ENCODE measurements around the gene SPEM3. TPM values are rescaled to one million over a fixed set of nuclear protein-coding genes. Genes with fewer than 3 reads are reported as not detected.

SPEM3 gene
- not detected for polyA plus RNA-seq (ENCODE audit: insufficient read depth in 1 of 5, insufficient read length in 5 of 5, low replicate concordance in 1 of 5)
- long read RNA-seq, donor 1 = 0 reads
- long read RNA-seq, donor 2 = 0 reads
- long read RNA-seq, donor 3 = 0 reads
- long read RNA-seq, donor 4 = 0 reads
- long read RNA-seq, donor 5 = 0 reads
- long read RNA-seq, donor 6 = 0 reads
- long read RNA-seq, donor 7 = 0 reads
- long read RNA-seq, donor 8 = 0 reads

DNA sequence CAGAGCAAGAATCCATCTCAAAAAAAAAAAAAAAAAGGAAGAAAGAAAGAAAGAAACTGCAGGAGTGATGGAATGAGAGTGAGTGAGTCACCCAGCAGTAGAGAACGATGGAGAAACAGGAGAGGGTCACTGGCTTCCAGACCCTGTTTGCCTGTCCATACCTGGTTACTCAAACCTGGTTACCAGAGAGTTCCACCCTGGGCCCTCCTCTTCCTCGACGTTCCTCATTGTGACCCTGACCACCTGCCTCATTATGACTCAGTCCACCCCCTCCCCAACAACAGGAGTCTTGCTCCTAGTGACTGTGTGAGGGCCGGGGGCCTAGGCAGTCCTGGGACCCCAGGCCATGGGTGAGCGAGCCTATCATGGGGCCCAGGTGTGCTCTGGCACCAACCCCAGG, at the start of gene SPEM3:
Gene SPEM3, plus strand, starts transcription at position 301 of the 400 bp plus-strand sequence. Its CDS starts 46 bp downstream, at position 347.
- DNase-seq = no peak

DNA sequence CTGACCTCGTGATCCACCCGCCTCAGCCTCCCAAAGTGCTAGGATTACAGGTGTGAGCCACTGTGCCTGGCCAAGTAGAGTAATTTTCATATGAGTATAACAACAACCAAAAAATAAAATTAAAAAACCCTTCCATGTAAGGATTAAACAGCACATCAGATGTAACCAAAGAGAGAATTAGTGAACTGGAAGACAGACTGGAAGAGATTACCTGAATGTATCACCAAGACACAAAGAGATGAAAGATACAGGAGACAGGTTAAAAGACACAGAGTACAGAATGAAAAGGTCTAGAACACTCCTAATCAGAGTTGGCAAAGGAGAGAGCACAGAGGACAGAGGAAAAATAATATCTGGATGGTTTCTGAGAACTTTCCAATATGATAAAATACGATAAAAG, 49.5 kb upstream of the SPEM3 start:
- no peak for DNase-seq

DNA sequence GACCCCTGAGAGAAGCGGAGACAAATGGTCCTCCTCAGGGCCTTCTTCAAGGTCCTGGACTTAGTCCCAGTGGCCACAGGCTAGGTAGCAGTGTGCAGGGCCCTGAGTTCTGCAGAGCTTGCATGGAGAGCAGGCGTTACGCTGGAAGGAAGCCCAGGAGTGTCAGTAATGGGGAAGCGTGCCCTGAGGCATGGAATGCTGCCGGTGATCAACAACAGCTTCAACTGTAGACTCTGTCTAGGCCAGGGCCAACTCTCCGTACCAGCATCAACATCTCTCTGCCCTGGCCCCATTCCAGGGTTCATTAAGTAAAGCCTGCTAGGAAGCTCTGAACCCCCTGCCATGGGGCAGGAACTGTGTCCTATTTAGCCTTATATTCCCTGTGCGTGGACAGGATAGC, 48.3 kb upstream of the SPEM3 start:
- DNase-seq = peak; percentile 55 to 65

DNA sequence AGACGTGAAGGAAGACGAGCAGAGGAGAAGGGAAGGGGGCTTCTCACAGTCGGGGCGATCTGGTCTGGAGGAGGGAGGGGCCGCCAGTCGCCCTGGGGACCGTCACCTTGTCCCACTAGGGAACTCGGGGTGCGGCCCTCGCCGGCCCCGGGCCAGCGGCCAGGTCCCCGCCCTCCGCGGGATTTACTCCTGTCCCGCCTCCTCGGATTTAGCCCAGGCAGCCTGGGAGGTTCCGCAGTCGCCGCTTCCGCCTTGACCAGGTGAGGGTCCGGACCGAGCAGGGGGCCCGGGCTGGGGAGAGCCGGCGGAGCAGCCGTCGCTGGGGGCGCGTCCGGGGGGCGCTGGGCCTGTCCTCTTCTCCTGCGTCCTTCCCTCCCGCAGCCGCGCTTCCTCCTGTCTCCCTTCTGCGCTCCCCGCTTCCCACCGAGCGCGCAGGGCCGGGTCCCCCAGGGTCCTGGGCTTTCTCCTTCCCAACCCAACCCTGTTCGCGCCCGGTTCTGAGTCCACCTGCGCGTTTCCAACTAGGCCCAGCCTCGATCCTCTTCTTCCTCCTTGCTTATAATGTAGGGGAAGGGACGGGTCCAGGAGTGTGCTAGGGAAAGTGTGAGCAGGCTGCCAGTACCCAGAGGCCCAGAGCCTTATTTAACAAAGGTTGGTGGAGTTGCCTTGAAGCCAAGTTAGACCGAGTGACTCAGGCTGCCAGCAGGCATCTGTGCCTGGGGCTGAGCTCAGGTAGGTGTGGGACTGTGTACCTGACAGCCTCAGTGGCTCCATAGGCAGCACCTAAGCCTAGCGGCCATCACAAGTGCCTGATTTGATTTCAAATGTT, 47.6 kb upstream of the SPEM3 start, which contains the start of gene TNK1:
Gene TNK1, plus strand, starts transcription at position 235 of the 829 bp plus-strand sequence. CDS start 1,838 bp downstream, outside the sequence.
- no peak for DNase-seq

DNA sequence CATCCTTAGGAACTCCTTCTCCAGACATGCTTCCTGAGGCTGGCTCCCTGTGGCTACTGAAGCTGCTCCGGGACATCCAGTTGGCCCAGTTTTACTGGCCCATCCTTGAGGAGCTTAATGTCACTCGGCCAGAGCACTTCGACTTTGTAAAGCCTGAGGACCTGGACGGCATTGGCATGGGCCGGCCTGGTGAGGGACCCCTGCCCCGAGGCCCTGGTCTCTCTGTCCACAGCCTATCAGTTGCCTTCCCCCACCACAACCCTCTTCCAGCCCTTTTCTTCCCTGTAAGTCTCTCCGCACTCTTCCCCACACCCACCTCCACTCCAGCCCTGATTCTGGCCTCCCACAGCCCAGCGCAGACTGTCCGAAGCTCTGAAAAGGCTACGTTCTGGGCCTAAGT, 45.8 kb upstream of the SPEM3 start:
- DNase-seq = no peak

DNA sequence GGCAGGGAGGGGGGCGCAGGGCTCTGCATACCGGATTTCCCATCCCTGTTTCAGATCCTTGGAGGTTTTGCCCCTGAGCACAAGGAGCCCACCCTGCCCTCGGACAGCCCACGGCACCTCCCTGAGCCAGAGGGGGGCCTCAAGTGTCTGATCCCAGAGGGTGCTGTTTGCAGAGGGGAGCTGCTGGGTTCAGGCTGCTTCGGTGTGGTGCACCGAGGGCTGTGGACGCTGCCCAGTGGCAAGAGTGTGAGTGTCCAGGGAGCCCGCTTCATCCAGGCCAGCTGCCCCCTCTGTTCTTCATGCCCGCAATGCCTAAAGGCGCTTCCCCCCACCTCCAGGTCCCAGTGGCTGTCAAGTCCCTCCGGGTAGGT, 45.3 kb upstream of the SPEM3 start:
- no peak for DNase-seq

DNA sequence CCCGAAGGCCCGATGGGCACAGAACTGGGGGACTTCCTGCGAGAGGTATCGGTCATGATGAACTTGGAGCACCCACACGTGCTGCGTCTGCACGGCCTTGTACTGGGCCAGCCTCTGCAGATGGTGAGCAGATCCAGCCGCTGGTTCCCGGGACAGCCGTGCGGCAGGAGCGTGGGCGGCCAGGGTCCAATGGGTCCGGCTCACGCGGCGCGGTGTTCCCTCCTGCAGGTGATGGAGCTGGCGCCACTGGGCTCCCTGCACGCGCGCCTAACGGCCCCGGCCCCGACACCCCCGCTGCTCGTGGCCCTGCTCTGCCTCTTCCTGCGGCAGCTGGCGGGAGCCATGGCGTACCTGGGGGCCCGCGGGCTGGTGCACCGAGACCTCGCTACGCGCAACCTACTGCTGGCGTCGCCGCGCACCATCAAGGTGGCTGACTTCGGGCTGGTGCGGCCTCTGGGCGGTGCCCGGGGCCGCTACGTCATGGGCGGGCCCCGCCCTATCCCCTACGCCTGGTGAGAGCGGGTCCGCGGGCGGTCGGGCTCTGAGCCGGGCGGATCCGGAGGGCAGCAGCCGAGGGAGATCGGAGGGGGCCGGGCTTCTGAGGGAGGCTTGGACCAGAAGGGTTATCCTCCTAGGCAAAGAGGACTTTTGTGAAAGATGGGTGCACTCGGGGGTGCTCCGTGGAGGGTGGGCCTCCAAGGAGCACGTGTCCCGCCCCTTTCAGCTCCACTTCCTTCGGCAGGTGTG, 44.7 kb upstream of the SPEM3 start:
- DNase-seq = peak in 1 of 2 donors; percentile 59

DNA sequence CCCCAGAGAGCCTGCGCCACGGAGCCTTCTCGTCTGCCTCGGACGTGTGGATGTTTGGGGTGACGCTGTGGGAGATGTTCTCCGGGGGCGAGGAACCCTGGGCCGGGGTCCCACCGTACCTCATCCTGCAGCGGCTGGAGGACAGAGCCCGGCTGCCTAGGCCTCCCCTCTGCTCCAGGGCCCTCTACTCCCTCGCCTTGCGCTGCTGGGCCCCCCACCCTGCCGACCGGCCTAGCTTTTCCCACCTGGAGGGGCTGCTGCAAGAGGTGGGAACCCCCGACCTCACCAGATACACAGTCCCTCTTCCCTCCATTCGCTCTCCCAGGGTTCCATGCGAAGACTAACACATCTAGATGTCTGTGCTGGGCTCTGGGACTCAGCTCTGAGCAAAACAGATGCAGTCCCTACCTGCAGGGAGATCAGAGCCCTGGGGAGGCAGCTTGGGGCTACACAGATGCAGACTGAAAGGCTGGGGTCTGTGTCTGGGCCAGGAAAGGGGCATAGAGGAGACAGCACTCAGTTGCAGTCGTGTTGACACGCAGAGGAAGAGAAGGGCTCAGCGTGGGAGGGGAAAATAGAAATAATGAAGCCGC, 44.1 kb upstream of the SPEM3 start:
- no peak for DNase-seq

DNA sequence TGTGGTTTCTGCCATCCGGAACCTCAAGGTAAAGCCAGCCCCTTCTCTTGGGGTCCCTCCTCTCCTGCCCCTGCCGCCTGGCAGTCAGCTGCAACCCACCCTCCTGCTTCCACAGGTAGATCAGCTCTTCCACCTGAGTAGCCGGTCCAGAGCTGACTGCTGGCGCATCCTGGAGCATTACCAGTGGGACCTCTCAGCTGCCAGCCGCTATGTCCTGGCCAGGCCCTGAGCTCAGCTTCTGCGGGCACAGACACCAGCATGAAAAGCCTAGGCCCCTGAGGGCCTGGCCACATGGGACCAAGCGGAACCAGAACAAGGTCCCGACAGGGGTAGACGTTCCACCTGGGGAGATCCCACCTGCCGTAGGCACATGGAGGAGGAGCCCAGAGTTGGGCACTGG, 39.8 kb upstream of the SPEM3 start:
- DNase-seq = no peak

DNA sequence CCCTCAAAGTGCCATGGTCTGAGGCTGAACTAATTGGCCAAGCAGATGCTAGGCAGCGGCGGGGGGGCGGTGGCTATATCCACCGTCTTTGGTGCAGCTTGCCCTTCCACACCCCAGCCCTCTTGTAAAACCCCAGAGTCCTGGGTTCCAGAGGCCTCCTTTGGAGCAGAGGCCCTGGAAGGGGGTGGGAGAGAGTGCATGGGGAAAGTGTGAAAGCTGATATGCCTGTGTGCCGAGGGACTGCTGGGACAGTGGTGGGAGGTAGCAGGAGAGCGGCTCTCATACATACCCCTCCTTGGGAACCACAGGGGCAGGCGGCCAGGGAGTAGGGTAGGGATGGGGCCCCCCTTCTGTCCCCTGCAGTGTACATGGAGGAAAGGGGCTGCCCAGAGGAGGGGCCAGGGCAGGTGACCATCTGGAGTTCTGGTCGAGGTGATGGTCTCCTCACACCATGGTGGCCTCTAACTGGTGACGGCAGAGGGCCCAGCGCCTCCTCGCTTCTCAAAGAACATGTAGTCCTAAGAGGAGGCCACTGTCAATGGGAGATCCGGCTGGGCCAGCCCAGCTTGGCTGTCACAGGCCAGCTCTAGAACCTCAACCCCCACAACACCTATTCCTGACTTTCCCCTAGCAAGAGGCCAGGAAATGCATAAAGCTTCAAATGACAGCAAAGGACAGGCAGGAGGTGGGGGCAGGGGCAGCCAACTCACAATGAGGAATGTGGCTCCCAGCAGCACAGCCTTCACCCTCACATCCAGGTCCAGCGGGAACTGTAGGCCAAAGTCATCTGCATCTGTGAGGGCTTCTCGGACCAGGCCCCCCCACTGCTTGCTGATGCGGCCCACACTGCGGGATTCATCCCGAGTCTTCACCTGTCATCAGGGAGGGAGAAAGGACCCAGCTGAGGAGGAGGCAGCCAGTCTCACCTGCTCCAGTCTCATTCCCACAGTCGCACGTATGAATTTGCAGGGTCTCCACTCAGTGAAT, 38.4 kb upstream of the SPEM3 start:
- no peak for DNase-seq

DNA sequence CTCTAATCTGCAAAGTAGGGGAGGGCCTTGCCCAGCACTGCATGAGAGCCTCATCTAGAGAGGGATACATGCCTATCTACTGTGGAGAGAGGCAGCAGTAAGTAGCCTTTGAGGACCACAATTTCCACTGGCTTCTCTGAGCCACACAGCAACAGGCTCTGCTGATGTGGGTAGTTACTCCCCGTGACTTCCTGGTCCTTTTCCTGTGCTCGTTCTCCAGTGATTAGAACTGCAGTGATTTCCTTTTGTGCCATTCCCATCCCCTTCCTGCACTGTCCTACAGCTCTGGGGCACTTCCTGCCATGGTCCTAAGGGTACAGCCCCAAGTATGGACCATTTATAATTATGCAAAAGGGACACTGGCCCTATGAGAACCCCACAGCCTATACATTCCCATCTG, 37.4 kb upstream of the SPEM3 start:
- DNase-seq = no peak

DNA sequence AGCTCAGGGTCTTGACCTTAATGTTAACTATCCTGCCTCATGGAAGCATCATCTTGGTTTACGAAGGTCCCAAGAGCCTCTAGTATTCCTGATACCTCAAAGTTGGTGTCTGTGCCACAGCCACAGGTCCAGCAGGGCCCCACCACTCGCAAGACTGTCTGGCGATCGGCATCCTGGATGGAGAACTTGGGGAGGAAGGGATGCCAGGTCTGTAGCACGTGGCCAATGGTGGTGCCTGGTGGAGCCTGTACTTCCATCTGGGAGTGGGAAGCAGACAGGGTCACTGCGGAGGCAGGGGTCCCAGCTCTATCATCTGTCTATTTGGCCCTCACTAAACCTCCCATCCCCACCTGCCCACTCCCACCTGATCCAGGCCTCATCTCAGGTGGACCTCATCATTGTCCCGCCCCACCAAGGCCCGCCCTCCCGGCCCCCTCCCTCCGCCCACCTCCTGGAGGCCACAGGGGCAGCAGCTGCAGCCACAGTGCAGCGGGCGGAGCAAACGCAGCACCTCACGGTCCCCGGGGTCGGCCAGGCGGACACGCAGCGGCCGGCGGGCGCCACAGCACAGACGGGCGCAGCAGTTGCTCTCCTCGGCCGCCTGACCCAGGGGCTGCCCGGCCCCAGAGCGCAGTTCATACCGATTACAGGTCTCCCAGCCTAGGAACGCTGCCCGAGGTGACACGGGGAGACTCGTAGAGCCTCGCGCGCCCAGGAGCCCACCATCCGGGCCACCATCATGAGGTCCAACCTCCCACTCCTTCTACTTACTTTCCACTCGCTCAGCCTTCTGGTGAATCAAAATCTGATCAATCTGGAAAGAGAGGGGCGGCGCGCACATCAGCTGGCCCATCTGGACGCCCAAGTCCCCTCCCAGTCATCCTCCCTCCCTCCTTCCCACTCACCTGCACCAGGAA, 35.7 kb upstream of the SPEM3 start:
- no peak for DNase-seq

DNA sequence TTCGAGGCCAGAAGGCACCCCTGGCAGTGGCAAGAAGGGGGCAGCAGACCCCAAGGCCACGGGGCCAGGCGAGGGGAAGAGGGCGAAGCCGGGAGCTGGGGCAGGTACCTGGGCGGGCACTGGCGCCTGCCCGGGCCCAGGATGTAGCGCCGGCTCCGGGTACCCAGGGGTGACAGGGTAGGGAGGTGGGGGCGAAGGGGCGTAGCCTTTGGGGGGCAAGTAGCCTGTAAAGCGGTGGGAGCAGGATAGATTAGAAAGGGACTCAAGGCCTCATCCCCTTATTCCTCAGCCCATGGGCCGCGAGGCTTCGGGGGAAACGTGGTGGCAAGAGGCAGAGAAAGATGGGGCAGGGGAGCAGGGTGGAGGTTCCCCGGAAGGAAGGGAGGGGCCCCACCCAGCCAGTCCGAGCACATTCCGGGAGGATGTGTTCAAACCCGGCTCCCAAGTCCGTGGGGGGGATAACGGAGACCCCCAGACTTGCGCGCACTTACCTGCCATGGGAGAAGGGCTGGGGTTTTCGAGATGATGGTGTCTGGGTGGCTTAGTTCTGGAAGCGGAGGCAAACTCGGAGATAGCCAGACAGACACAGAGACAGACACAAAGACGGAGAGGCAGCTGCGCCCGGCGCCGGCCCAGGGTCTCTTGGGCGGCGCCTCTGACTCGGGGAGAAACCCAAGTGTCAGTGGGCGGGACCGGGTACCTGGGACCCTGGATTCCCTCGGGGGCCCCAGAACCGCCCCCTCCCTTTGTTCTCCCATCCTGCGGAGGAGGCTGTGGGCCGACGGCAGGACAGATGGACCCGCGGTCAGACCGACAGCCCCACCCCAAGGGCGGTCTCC, 34.8 kb upstream of the SPEM3 start:
- no peak for DNase-seq

DNA sequence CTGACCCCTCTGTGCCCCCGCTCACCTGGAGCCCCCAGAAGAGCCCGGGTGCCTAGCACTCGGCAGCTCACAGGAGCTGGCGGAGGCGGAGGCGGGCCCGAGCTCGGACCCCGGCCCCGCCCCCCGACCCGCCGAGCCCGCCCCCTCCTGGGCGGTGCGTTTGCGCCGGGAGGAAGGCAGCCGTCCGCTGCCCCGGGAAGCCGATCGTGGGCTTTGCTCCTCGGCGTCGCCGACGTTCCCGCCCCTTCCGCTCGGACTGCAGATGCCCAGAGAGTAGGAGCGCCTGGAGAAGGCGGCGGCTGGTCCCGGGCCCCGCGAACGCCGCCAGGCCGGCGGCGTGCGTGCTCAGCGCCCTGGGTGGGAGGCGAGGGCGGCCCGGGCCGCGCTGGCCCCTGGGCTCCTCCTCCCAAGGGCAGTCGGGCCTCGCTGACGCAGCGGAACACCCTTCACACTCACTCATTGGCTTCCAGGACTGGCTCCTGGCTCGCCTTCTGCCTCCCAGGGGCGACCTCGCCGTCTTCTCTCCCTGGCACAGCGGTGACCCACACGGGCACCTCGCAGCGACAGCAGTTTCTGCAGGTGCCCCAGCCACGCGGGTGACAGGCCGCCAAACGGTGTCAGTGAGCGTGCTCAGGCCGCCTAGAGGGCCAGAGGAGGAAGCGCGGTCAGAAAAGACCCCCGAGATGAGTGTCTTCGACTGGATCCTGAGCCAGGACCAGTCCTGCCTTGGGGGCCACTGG, 34.0 kb upstream of the SPEM3 start, which contains the start of gene PLSCR3:
Gene PLSCR3, minus strand, starts transcription at position 74 of the 740 bp plus-strand sequence. CDS start 415 bp downstream, outside the sequence.
- DNase-seq = peak; percentile 84

DNA sequence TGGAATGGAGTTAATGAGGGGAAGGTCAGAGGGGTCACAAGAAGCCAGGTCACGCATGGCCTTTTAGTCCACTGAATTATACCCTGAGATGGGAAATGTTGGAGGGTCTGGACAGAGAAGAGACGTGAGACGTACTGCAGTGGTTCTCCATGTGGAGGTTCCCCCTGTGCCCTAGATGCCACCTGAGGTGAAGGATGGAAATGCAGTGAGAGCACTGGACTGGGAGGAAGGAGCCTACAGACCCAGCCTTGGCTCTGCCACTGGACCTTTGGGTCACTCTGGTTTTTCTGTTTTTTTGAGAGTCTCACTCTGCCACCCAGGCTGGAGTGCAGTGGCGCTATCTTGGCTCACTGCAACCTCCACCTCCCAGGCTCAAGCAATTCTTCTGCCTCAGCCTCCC, 32.5 kb upstream of the SPEM3 start:
- DNase-seq = no peak

DNA sequence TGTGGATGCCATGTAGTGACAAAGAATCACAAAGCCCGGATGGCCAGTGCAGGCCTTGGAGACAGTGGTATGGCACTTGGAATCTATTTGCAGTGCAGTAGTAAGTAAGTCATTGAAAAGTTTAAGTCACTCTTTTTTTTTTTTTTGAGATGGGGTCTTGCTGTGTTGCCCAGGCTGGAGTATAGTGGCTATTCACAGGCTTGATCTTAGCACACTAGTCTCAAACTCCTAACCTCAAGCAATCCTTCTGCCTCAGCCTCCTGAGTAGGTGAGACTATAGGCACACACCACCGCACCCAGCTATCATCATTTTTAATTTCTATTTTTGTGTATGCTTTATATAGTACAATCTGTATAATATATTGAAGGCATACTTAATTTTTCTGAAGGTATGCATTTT, 30.0 kb upstream of the SPEM3 start:
- DNase-seq = no peak

DNA sequence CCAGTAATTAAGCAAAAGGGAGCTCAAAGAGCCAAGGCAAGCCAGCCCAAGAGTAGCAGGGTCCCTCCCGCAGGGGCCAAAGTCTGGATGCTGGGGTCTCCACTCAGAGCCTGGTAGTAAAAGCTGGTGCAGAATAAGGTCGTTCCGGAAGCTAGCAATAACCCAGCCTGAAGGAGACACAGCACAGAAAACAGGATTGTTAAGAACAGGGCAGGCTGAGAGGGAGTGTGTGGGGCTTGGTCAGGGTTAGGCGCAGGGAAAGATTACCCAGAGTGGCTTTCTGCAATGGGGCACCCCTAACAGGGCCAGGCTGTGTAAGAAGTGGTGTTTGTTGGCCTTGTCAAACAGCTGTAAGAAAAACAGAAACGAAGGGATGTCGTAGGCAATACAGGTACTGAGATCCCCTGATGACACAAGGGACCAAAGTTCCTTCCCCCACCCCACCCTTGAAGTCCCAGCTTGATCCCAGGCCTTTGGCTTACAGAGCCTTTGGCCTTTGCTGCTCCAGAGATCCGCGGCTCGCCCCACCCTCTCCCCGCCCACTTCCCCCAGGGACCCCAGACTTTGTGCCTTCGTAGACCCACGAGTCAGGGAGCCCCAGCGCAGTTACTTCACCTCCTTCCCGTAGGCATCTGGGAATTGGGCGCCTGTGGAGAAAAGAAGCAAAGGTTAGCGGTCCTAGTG, 25.5 kb upstream of the SPEM3 start:
- no peak for DNase-seq

DNA sequence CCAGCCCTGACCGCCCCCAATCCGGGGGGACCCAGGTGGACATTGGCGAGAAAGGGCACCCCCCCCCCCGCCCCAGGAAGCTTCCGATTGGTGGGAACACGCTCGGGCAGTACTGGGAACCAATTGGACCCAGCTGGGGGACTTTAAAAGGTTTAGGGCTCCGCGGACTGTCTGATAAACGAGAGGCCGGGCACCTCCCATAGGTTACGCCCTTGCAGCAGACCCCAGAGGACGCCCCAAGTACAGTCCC, 25.0 kb upstream of the SPEM3 start:
- DNase-seq = no peak
